ENCODE measurements around the gene ZNF518B. TPM values are rescaled to one million over a fixed set of nuclear protein-coding genes. Genes with fewer than 3 reads are reported as not detected.

ZNF518B gene
- total RNA-seq, 1 donor from 2014 or later, result 67.3 TPM

DNA sequence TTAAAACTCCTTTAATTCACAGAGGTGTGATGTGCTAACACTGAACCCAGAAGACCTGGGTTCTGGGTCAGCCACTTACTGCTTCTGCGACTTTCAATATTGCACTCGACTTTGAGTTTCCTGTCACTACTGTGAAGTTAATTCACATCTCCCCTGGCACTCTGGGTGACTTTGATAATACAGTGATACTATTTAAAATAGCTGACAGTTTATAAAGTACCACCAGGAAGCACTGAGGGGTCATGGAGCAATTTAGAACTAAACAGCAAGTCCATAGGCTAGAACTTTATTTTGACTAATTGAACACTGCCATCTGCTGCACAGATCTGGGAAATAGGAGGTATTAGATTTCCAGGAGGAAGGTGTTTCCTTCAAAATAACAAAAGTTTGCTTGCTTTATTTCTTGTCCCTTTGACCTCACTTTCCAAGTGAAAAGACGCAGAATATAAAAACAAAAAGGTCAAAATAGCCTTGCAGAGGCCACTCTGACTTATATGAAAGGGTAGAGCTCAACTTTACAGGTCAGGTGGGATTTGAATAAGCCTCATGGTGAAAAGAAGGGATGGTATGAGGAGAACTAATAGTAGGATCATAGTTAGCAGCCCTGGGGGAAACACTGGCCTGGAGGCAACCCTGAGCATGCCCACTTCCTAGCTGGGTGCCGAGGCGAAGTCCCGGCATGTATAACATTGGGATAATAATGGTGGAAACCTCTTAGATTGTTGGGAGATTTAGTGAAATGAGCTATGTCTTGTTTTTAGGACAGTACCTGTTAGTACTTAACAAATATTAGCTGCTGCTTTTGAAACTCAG, 53.4 kb downstream of the ZNF518B start:
- Mint-ChIP-seq H3K27ac (ENCODE audit: unreplicated experiment) (no peak overlapping the region), H3K4me3 (no peak overlapping the region), H3K4me1 (peaks cover 11% of the 10 kb centered on the region), H3K36me3 (ENCODE audit: low read depth) (no peaks in the 10 kb centered on the region), H3K27me3 (ENCODE audit: low read depth) (no peaks in the 10 kb centered on the region), H3K9me3 (peaks cover under 1% of the 10 kb centered on the region)
- peak; percentile 12 for DNase-seq (ENCODE audit: low read depth, low spot score)
- TF ChIP-seq, protein P1, sequence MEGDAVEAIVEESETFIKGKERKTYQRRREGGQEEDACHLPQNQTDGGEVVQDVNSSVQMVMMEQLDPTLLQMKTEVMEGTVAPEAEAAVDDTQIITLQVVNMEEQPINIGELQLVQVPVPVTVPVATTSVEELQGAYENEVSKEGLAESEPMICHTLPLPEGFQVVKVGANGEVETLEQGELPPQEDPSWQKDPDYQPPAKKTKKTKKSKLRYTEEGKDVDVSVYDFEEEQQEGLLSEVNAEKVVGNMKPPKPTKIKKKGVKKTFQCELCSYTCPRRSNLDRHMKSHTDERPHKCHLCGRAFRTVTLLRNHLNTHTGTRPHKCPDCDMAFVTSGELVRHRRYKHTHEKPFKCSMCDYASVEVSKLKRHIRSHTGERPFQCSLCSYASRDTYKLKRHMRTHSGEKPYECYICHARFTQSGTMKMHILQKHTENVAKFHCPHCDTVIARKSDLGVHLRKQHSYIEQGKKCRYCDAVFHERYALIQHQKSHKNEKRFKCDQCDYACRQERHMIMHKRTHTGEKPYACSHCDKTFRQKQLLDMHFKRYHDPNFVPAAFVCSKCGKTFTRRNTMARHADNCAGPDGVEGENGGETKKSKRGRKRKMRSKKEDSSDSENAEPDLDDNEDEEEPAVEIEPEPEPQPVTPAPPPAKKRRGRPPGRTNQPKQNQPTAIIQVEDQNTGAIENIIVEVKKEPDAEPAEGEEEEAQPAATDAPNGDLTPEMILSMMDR (conservative IDR thresholded peaks at IDR 0.05), result peak; percentile 70

DNA sequence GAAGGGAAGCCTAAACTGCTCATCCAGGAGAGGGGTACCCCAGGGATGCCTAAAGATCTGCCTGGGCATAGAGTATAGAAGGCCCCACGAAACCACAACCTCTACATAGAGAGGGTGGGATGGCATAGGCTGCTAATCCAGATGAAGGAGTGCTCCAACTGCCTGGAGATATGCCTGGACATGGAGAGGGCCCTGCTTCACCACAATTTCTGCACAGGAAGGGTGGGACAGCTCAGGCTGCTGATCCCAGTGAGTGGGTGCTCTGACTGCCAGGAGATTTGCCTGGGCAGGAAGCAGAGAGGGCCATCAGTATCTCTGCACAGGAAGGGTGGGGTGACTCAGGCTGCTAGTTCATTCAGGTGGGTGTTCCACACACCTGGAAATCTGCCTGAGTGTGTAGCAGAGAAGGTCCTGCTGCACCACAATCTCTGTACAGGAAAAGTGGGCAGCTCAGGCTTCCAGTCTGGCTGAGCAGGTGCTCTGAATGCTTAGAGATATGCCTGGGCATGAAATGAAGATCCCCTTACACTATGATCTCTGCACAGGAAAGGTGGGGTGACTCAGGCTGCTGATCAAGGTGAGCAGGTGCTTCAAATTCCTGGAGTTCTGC, 61.1 kb downstream of the ZNF518B start:
- Mint-ChIP-seq H3K4me3 (no peak overlapping the region), H3K9me3 (no peaks in the 10 kb centered on the region), H3K27me3 (ENCODE audit: low read depth) (no peaks in the 10 kb centered on the region), H3K27ac (ENCODE audit: unreplicated experiment) (no peak overlapping the region), H3K4me1 (no peaks in the 10 kb centered on the region), H3K36me3 (ENCODE audit: low read depth) (no peaks in the 10 kb centered on the region)
- TF ChIP-seq, protein P1 (conservative IDR thresholded peaks at IDR 0.05), result no peak
- no peak for DNase-seq (ENCODE audit: low read depth, low spot score)

Other genes with a start within 250 kb of the ZNF518B start
- gene CLNK, start 227.3 kb upstream of the ZNF518B start, total RNA-seq, result not detected in 2 replicates